HCT116 (cell line): ENCODE measurements around the gene IMMP2L. TPM values are rescaled to one million over a fixed set of nuclear protein-coding genes. Genes with fewer than 3 reads are reported as not detected.

ENCODE experiments used
- ATAC-seq: fragments of 200-7000 bp; cut with Tn5 transposase; 2 replicates; pipeline ENCODE4 v1.9.1; 2020; ENCODE audit warnings: mild to moderate bottlenecking, moderate library complexity
- BruUV-seq: library from RNA; stranded (reverse); fragments of 400-500 nt; replicated peaks from 2 replicates; lab custom pipeline; 2021; lab: Mats Ljungman, UMichigan
- CTCF ChIA-PET: fragments of 300-600 bp; sonication (Branson Sonifier 250); formaldehyde crosslinking; loops from one replicate; lab custom pipeline; 2021; ENCODE audit warnings: antibody characterized with exemption; lab: Charles Lee
- POLR2A ChIA-PET: fragments of 300-600, 350-600 bp; sonication (Branson Sonifier 250); formaldehyde crosslinking; loops from one replicate; lab custom pipeline; 2021; ENCODE audit warnings: antibody characterized with exemption; lab: Charles Lee
- RAD21 ChIA-PET, 2 experiments: fragments of 300-600 bp; sonication (Branson Sonifier 250); formaldehyde crosslinking; loops; one replicate each; lab custom pipeline; 2023; ENCODE audit warnings: low total read pairs in 2 of 2; ENCODE audit not compliant: uncharacterized antibody in 2 of 2, unreplicated experiment in 2 of 2, low non-redundant PET in 1 of 2; lab: Charles Lee
- DNase-seq: peaks from one replicate; pipeline ENCODE4 v3.0.0-alpha.2; 2010; ENCODE audit warnings: low read depth, low spot score
- H2AFZ ChIP-seq: fragments of 200-600 bp; shearing (Covaris generic), sonication (generic); 2 replicates; pipeline ENCODE4 v1.6.1; 2017; ENCODE audit warnings: low read depth, mixed run types, mixed read lengths, antibody characterized with exemption, low read length; ENCODE audit not compliant: poor library complexity, severe bottlenecking
- H3K27ac ChIP-seq: 2 replicates; pipeline ENCODE4 v1.5.1; 2012; ENCODE audit warnings: low read depth, low read length
- H3K27me3 ChIP-seq: fragments of 200-600 bp; sonication (generic); 2 replicates; pipeline ENCODE4 v1.6.1; 2016; ENCODE audit warnings: mixed run types, low read length, mixed read lengths; ENCODE audit not compliant: insufficient read depth
- H3K36me3 ChIP-seq, 2 experiments: fragments of 200-500 bp in 1 of 2; fragments of 200-600 bp in 1 of 2; sonication (Bioruptor generic) in 1 of 2; sonication (generic) in 1 of 2; 2 replicates each; pipeline versions ENCODE4 v1.5.1 to v1.6.1; 2014 to 2016; ENCODE audit warnings: low read length in 2 of 2, inconsistent platforms in 1 of 2, mixed read lengths in 1 of 2, mixed run types in 1 of 2; ENCODE audit not compliant: insufficient read depth in 2 of 2, control insufficient read depth in 1 of 2
- H3K4me1 ChIP-seq, 2 experiments: fragments of 200-600 bp in 1 of 2; sonication (generic) in 1 of 2; 2 replicates each; pipeline versions ENCODE4 v1.5.1 to v1.6.1; 2012 to 2017; ENCODE audit warnings: low read length in 2 of 2, inconsistent platforms in 1 of 2, mild to moderate bottlenecking in 1 of 2, mixed read lengths in 1 of 2, mixed run types in 1 of 2, moderate library complexity in 1 of 2; ENCODE audit not compliant: insufficient read depth in 2 of 2, control insufficient read depth in 1 of 2
- H3K4me2 ChIP-seq: fragments of 200-600 bp; sonication (generic); 2 replicates; pipeline ENCODE4 v1.6.1; 2017; ENCODE audit warnings: mixed run types, low read length, mixed read lengths
- H3K4me3 ChIP-seq, 2 experiments: fragments of 200-600 bp in 1 of 2; sonication (generic) in 1 of 2; replicated peaks in 1 of 2; 2 replicates each; pipeline ENCODE4 v1.5.1; 2011 to 2016; ENCODE audit warnings: low read length in 2 of 2, control low read depth in 1 of 2, low read depth in 1 of 2, mild to moderate bottlenecking in 1 of 2, mixed read lengths in 1 of 2, mixed run types in 1 of 2
- H3K79me2 ChIP-seq: fragments of 200-600 bp; sonication (generic); 2 replicates; pipeline ENCODE4 v1.6.1; 2017; ENCODE audit warnings: mild to moderate bottlenecking, mixed run types, low read length, moderate library complexity, mixed read lengths; ENCODE audit not compliant: insufficient read depth
- H3K9ac ChIP-seq: fragments of 200-600 bp; sonication (generic); 2 replicates; pipeline ENCODE4 v1.6.1; 2016; ENCODE audit warnings: low read length, mixed read lengths
- H3K9me2 ChIP-seq: fragments of 200-600 bp; sonication (generic), shearing (Covaris generic); 2 replicates; pipeline ENCODE4 v1.6.1; 2017; ENCODE audit warnings: mixed run types, mild to moderate bottlenecking, moderate library complexity; ENCODE audit not compliant: insufficient read depth
- H3K9me3 ChIP-seq, 2 experiments: fragments of 200-500 bp in 1 of 2; fragments of 200-600 bp in 1 of 2; sonication (Bioruptor generic) in 1 of 2; sonication (generic) in 1 of 2; 2 replicates each; pipeline ENCODE4 v1.6.1; 2014 to 2017; ENCODE audit warnings: low read length in 2 of 2, mixed read lengths in 2 of 2, inconsistent platforms in 1 of 2, low read depth in 1 of 2, mild to moderate bottlenecking in 1 of 2, mixed run types in 1 of 2, moderate library complexity in 1 of 2; ENCODE audit not compliant: control insufficient read depth in 1 of 2, insufficient read depth in 1 of 2
- H4K20me1 ChIP-seq: fragments of 200-600 bp; sonication (generic), shearing (Covaris generic); 2 replicates; pipeline ENCODE4 v1.6.1; 2017; ENCODE audit warnings: mixed run types, mild to moderate bottlenecking, moderate library complexity; ENCODE audit not compliant: insufficient read depth
- CBX3 ChIP-seq: IDR thresholded peaks from 2 replicates; pipeline ENCODE4 v1.6.1; 2012; ENCODE audit warnings: low read depth
- EZH2phosphoT487 ChIP-seq: fragments of 200-600 bp; IDR thresholded peaks from 2 replicates; pipeline ENCODE4 v1.6.1; 2018; ENCODE audit warnings: antibody characterized with exemption, borderline replicate concordance
- POLR2A ChIP-seq: IDR thresholded peaks from 2 replicates; pipeline ENCODE4 v1.7.0; 2011; ENCODE audit warnings: borderline replicate concordance; ENCODE audit not compliant: insufficient read depth, insufficient read length; ENCODE audit errors: extremely low read depth
- REST ChIP-seq: IDR thresholded peaks from 2 replicates; pipeline ENCODE4 v1.6.1; 2012; ENCODE audit warnings: low read depth
- intact Hi-C: fragments of 100-400 bp; cut with micrococcal nuclease; formaldehyde crosslinking; loops from 2 replicates; pipeline ENCODE4 v1.10.0; 2022
- total RNA-seq: library from RNA; stranded (reverse); gene quantifications from one replicate; pipeline ENCODE4 v1.2.1, GENCODE V29; 2021; ENCODE audit not compliant: unreplicated experiment

IMMP2L gene
- total RNA-seq, 1 experiment from 2014 or later: 21.1 TPM

- no peak for TF ChIP-seq REST
Measured at GRCh38 chr7:111238886-111239285, 323.4 kb downstream of the IMMP2L start (continued).

DNA sequence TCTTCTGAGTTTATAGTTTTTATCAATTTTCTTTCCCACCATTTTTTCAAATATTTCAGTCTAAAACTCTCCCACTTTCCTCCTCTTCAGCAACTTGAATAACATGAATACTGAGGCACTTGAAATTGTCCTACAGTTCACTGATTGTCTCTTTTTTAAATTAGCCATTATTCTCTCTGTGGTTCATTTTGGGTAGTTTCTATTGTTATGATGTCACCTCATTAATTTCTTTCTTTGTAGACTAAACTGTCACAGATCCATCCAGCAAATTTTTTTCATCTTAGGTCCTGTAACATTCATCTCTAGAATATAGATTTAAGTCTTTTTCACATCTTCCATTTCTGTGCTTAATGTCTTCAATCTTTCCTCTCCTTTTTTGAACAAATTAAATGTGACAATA is 326.6 kb downstream of the IMMP2L start:
- ChIA-PET CTCF (no interaction called here), RAD21 (no interaction called here), POLR2A (no interaction called here)
- Histone ChIP-seq H3K36me3 (no peaks in the 10 kb centered on the region), H3K4me2 (no peak overlapping the region), H2AFZ (no peak overlapping the region), H3K9ac (no peak overlapping the region), H3K4me3 (no peak overlapping the region), H3K4me1 (peaks cover 0 to 10% of the 10 kb centered on the region in 2 experiments; a peak in 3 of 4 replicates), H3K27ac (no peak overlapping the region), H3K9me2 (no peaks in the 10 kb centered on the region), H3K79me2 (no peaks in the 10 kb centered on the region), H4K20me1 (no peaks in the 10 kb centered on the region), H3K27me3 (no peaks in the 10 kb centered on the region), H3K9me3 (no peaks in the 10 kb centered on the region)
- intact Hi-C loops: no loop called here
- DNase-seq: no peak
- no TSS peak for BruUV-seq
- ATAC-seq: no peak
- no peak for TF ChIP-seq CBX3
- no peak for TF ChIP-seq REST
- TF ChIP-seq POLR2A: no peak
- no peak for TF ChIP-seq EZH2phosphoT487
